Fibroblast of gingiva (primary cell): ENCODE data around the gene CYP2B6.
"Not testable (repeated sequence)": the region's sequence is repeated elsewhere in the genome, so short reads cannot be mapped to it uniquely, and the experiment has no call there.

Experiments used
- DNase-seq: peaks from one replicate; pipeline ENCODE4 v3.0.0-alpha.2; 2011; ENCODE audit warnings: low read depth

Gene CYP2B6

GRCh38 chr19:41031916-41032315 lies 40.8 kb downstream of the CYP2B6 start:
- no peak for DNase-seq

GRCh38 chr19:41033324-41033723 lies 42.2 kb downstream of the CYP2B6 start:
- DNase-seq: not testable (repeated sequence)

GRCh38 chr19:41039806-41040205 lies 48.7 kb downstream of the CYP2B6 start:
- no peak for DNase-seq

- not testable (repeated sequence) for DNase-seq
Measured at GRCh38 chr19:41045095-41045494, 54.0 kb downstream of the CYP2B6 start.

- no peak for DNase-seq
Measured at GRCh38 chr19:41050426-41050825, 59.3 kb downstream of the CYP2B6 start.

GRCh38 chr19:41052162-41052561 lies 61.1 kb downstream of the CYP2B6 start:
- DNase-seq: not testable (repeated sequence)

- DNase-seq: not testable (repeated sequence)
Measured at GRCh38 chr19:41053331-41053730, 62.2 kb downstream of the CYP2B6 start.

GRCh38 chr19:41064974-41065569 lies 74.0 kb downstream of the CYP2B6 start:
- peak; percentile 16 for DNase-seq
